HG02852 (cell line): Measurements from ENCODE around the gene SRSF9.

Source experiments
- ATAC-seq: cut with Tn5 transposase; IDR thresholded peaks from one replicate; pipeline ENCODE4 v1.9.1; 2021; ENCODE audit warnings: mild to moderate bottlenecking, moderate library complexity; ENCODE audit not compliant: unreplicated experiment

The SRSF9 gene

GRCh38 chr12:120483621-120484020 lies 14.1 kb upstream of the SRSF9 start:
- no peak for ATAC-seq

- ATAC-seq, result no peak
Measured at GRCh38 chr12:120481022-120481767, 11.6 kb upstream of the SRSF9 start.

- ATAC-seq, result no peak
Measured at GRCh38 chr12:120480211-120480610, 10.7 kb upstream of the SRSF9 start.

- no peak for ATAC-seq
Measured at GRCh38 chr12:120479458-120479857, 9.9 kb upstream of the SRSF9 start.

- no peak for ATAC-seq
Measured at GRCh38 chr12:120475643-120476042, 6.1 kb upstream of the SRSF9 start.

- no peak for ATAC-seq
Measured at GRCh38 chr12:120474616-120474960, 5.0 kb upstream of the SRSF9 start.

- ATAC-seq, result no peak
Measured at GRCh38 chr12:120473807-120474615, 4.5 kb upstream of the SRSF9 start.

GRCh38 chr12:120472521-120472920 lies 3.0 kb upstream of the SRSF9 start:
- no peak for ATAC-seq

- peak; percentile 27 for ATAC-seq
Measured at GRCh38 chr12:120470150-120470784, 719 bp upstream of the SRSF9 start.

- ATAC-seq, result peak; percentile 32
Measured at GRCh38 chr12:120468821-120469449, 613 bp downstream of the SRSF9 start.

GRCh38 chr12:120468325-120468820 lies 1.2 kb downstream of the SRSF9 start:
- no peak for ATAC-seq

- ATAC-seq, result no peak
Measured at GRCh38 chr12:120467439-120467838, 2.1 kb downstream of the SRSF9 start.

GRCh38 chr12:120466560-120467315 lies 2.8 kb downstream of the SRSF9 start:
- ATAC-seq, result no peak

- ATAC-seq, result no peak
Measured at GRCh38 chr12:120465756-120466155, 3.8 kb downstream of the SRSF9 start.

- ATAC-seq, result no peak
Measured at GRCh38 chr12:120463712-120464111, 5.8 kb downstream of the SRSF9 start.

GRCh38 chr12:120462099-120462640 lies 7.4 kb downstream of the SRSF9 start:
- ATAC-seq, result no peak

GRCh38 chr12:120460157-120460556 lies 9.4 kb downstream of the SRSF9 start:
- no peak for ATAC-seq

- no peak for ATAC-seq
Measured at GRCh38 chr12:120457133-120457532, 12.4 kb downstream of the SRSF9 start.

GRCh38 chr12:120455302-120455701 lies 14.2 kb downstream of the SRSF9 start:
- no peak for ATAC-seq

- ATAC-seq, result no peak
Measured at GRCh38 chr12:120453977-120454376, 15.6 kb downstream of the SRSF9 start.
